RPMI8226 (cell line): ENCODE data around the gene MCTP1.
"Not testable (repeated sequence)": the region's sequence is repeated elsewhere in the genome, so short reads cannot be mapped to it uniquely, and the experiment has no call there.

Experiments
- DNase-seq: peaks from one replicate; pipeline ENCODE4 v3.0.0-alpha.2; 2015

Gene MCTP1

GRCh38 chr5:95178046-95178651 lies 106.7 kb downstream of the MCTP1 start:
- DNase-seq: peak; percentile 26

GRCh38 chr5:95177456-95177855 lies 107.4 kb downstream of the MCTP1 start:
- DNase-seq: no peak

GRCh38 chr5:95175106-95175505 lies 109.8 kb downstream of the MCTP1 start:
- no peak for DNase-seq

- no peak for DNase-seq
Observed at GRCh38 chr5:95172659-95173058, 112.2 kb downstream of the MCTP1 start.

GRCh38 chr5:95164861-95165260 lies 120.0 kb downstream of the MCTP1 start:
- DNase-seq: no peak

GRCh38 chr5:95163079-95163478 lies 121.8 kb downstream of the MCTP1 start:
- no peak for DNase-seq

- no peak for DNase-seq
Observed at GRCh38 chr5:95162231-95162992, 122.5 kb downstream of the MCTP1 start.

- DNase-seq: no peak
Observed at GRCh38 chr5:95159603-95160002, 125.3 kb downstream of the MCTP1 start.

- DNase-seq: no peak
Observed at GRCh38 chr5:95155888-95156287, 129.0 kb downstream of the MCTP1 start.

GRCh38 chr5:95153511-95153910 lies 131.4 kb downstream of the MCTP1 start:
- DNase-seq: no peak

GRCh38 chr5:95152535-95152934 lies 132.4 kb downstream of the MCTP1 start:
- DNase-seq: no peak

- DNase-seq: no peak
Observed at GRCh38 chr5:95152131-95152530, 132.8 kb downstream of the MCTP1 start.

- no peak for DNase-seq
Observed at GRCh38 chr5:95151694-95152093, 133.2 kb downstream of the MCTP1 start.

GRCh38 chr5:95149387-95149786 lies 135.5 kb downstream of the MCTP1 start:
- DNase-seq: no peak

- no peak for DNase-seq
Observed at GRCh38 chr5:95148453-95148852, 136.4 kb downstream of the MCTP1 start.

- not testable (repeated sequence) for DNase-seq
Observed at GRCh38 chr5:95143858-95144257, 141.0 kb downstream of the MCTP1 start.

- no peak for DNase-seq
Observed at GRCh38 chr5:95142145-95142544, 142.7 kb downstream of the MCTP1 start.

- DNase-seq: no peak
Observed at GRCh38 chr5:95141141-95141540, 143.8 kb downstream of the MCTP1 start.

- peak; percentile 82 for DNase-seq
Observed at GRCh38 chr5:95134326-95134725, 150.6 kb downstream of the MCTP1 start.

- DNase-seq: no peak
Observed at GRCh38 chr5:95132096-95132495, 152.8 kb downstream of the MCTP1 start.

GRCh38 chr5:95130941-95131340 lies 154.0 kb downstream of the MCTP1 start:
- no peak for DNase-seq

GRCh38 chr5:95124731-95125130 lies 160.2 kb downstream of the MCTP1 start:
- no peak for DNase-seq

- DNase-seq: no peak
Observed at GRCh38 chr5:95124101-95124500, 160.8 kb downstream of the MCTP1 start.

GRCh38 chr5:95114902-95115301 lies 170.0 kb downstream of the MCTP1 start:
- DNase-seq: no peak

- no peak for DNase-seq
Observed at GRCh38 chr5:95114305-95114704, 170.6 kb downstream of the MCTP1 start.
